ENCODE results near the gene HSD11B2. TPM values are rescaled to one million over a fixed set of nuclear protein-coding genes. Genes with fewer than 3 reads are reported as not detected.
A peak's percentile ranks its signal among the peaks of the same experiment; 100 is the strongest.

Gene HSD11B2
- total RNA-seq, 1 experiment from 2014 or later, result 33.5 TPM

GRCh38 chr16:67432506-67432890 is 1.6 kb downstream of the HSD11B2 start:
- peaks cover 17% of the 10 kb centered on the region for H3K23me2 ChIP-seq (ENCODE audit: insufficient read length, low read depth, low read length, poor library complexity, severe bottlenecking)
- H2BK120ac ChIP-seq (ENCODE audit: low read depth, low read length, poor library complexity, severe bottlenecking), result no peak overlapping the region
- peaks cover 47 to 48% of the 10 kb centered on the region in 2 experiments for H3K4me1 Mint-ChIP-seq
- TF ChIP-seq, protein P1, sequence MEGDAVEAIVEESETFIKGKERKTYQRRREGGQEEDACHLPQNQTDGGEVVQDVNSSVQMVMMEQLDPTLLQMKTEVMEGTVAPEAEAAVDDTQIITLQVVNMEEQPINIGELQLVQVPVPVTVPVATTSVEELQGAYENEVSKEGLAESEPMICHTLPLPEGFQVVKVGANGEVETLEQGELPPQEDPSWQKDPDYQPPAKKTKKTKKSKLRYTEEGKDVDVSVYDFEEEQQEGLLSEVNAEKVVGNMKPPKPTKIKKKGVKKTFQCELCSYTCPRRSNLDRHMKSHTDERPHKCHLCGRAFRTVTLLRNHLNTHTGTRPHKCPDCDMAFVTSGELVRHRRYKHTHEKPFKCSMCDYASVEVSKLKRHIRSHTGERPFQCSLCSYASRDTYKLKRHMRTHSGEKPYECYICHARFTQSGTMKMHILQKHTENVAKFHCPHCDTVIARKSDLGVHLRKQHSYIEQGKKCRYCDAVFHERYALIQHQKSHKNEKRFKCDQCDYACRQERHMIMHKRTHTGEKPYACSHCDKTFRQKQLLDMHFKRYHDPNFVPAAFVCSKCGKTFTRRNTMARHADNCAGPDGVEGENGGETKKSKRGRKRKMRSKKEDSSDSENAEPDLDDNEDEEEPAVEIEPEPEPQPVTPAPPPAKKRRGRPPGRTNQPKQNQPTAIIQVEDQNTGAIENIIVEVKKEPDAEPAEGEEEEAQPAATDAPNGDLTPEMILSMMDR (conservative IDR thresholded peaks at IDR 0.05), result no peak
- no peak for DNase-seq
- H2BK20ac ChIP-seq (ENCODE audit: low read depth, low read length, poor library complexity, severe bottlenecking), result no peak overlapping the region
- H3K9ac ChIP-seq (ENCODE audit: extremely low read depth, insufficient read length, low read length), result peak overlapping the region; percentile 55
- H3K14ac ChIP-seq (ENCODE audit: insufficient read depth, low read length), result peak overlapping the region; percentile 65; the same call in 1 of the 2 replicates
- no CpG with 5 or more reads among the region's 5 CpGs for WGBS (ENCODE audit: extremely low coverage, insufficient read length, low lambda C conversion rate)
- H2AFZ ChIP-seq (ENCODE audit: low read length), result no peak overlapping the region
- no peaks in the 10 kb centered on the region; the same call in 1 of the 2 replicates for H3K27me3 ChIP-seq (ENCODE audit: insufficient read depth, low read length)
- no peaks in the 10 kb centered on the region for H3K9me3 ChIP-seq (ENCODE audit: control insufficient read depth, low read depth, low read length)
- H3K27ac Mint-ChIP-seq, result peak overlapping the region; percentile 77 to 99 (median 83); a peak in 5 of 7 replicates
- H2BK12ac ChIP-seq (ENCODE audit: insufficient read length, low read depth, low read length), result peak overlapping the region; percentile 63
- no peaks in the 10 kb centered on the region for H3K79me1 ChIP-seq (ENCODE audit: insufficient read depth, low read depth, low read length, poor library complexity, severe bottlenecking)
- peaks cover 0 to 17% (median 12%) of the 10 kb centered on the region in 3 experiments; a peak in 5 of 7 replicates for H3K36me3 Mint-ChIP-seq (ENCODE audit: insufficient read depth in 1 of 3, low read depth in 3 of 3)
- no peak overlapping the region for H3T11ph ChIP-seq (ENCODE audit: low read length)
- no peak overlapping the region for H4K8ac ChIP-seq (replicated peaks; ENCODE audit: insufficient read length, low read depth, low read length)
- peaks cover 16% of the 10 kb centered on the region for H3K27me3 Mint-ChIP-seq (ENCODE audit: low read depth)
- H3K79me2 ChIP-seq (ENCODE audit: insufficient read depth, low read length), result no peaks in the 10 kb centered on the region; the same call in 1 of the 2 replicates
- H3K4me3 Mint-ChIP-seq, result peak overlapping the region; percentile 74 to 77
- no peak overlapping the region for H2BK5ac ChIP-seq (ENCODE audit: insufficient read length, low read length)
- H3K9me3 Mint-ChIP-seq, result no peaks in the 10 kb centered on the region
- no peak overlapping the region for H4K5ac ChIP-seq (ENCODE audit: insufficient read length, low read depth, low read length)
- H3K23ac ChIP-seq (ENCODE audit: insufficient read length, low read depth, low read length), result no peak overlapping the region
- no peak overlapping the region for H3K56ac ChIP-seq (ENCODE audit: insufficient read length, low read depth, low read length)
- H2BK15ac ChIP-seq (ENCODE audit: low read depth, low read length), result no peak overlapping the region
- no peak overlapping the region for H3K27ac ChIP-seq (ENCODE audit: insufficient read length, low read depth, low read length)
- H3K4ac ChIP-seq (ENCODE audit: low read depth, low read length), result no peak overlapping the region; the same call in 1 of the 2 replicates
- peak overlapping the region; percentile 58 for H3K4me2 ChIP-seq (ENCODE audit: insufficient read depth, insufficient read length, low read length)
- peaks cover 10% of the 10 kb centered on the region; the same call in 1 of the 2 replicates for H3K4me1 ChIP-seq (ENCODE audit: insufficient read depth, low read length)
- no peak overlapping the region for H4K91ac ChIP-seq (ENCODE audit: insufficient read length, low read depth, low read length)
- H2AK5ac ChIP-seq (ENCODE audit: insufficient read length, low read length), result no peak overlapping the region
- peak overlapping the region; percentile 65 for H3K18ac ChIP-seq (ENCODE audit: insufficient read length, low read depth, low read length)
- H4K20me1 ChIP-seq (ENCODE audit: control insufficient read depth, insufficient read depth, insufficient read length), result no peaks in the 10 kb centered on the region

Measured in H9 (cell line).